Body of pancreas (tissue), 4 donors: ENCODE results near the gene MICU1.

ENCODE experiments used
- CTCF ChIP-seq, 7 experiments: fragments of 450-650 bp in 4 of 7; fragments of 200-600 bp in 3 of 7; sonication (generic) in 3 of 7; IDR thresholded peaks; one replicate each; pipeline ENCODE4 v1.5.1; 2016 to 2019; ENCODE audit warnings: antibody characterized with exemption in 7 of 7
- POLR2A ChIP-seq, 3 donors: fragments of 450-650 bp; IDR thresholded peaks; one replicate each; pipeline ENCODE4 v1.6.1; 2016; ENCODE audit warnings: antibody characterized with exemption in 3 of 3, mild to moderate bottlenecking in 2 of 3

GRCh38 chr10:72445851-72446250 is 180.0 kb downstream of the MICU1 start:
- no peak for TF ChIP-seq POLR2A (IDR thresholded peaks at IDR 0.05)
- no peak for TF ChIP-seq CTCF (IDR thresholded peaks at IDR 0.05)
